OCI-LY7 (cell line): ENCODE data around the gene ROR2.

Source experiments
- EZH2phosphoT487 ChIP-seq: fragments of 200-600 bp; sonication (generic); IDR thresholded peaks from 2 replicates; pipeline ENCODE4 v1.6.1; 2018; ENCODE audit warnings: low read depth, borderline replicate concordance, mild to moderate bottlenecking, mixed run types, antibody characterized with exemption, low read length, moderate library complexity, mixed read lengths
- TF ChIP-seq, protein P1 (sequence below): fragments of 200-600 bp; sonication (generic); conservative IDR thresholded peaks from 2 replicates; pipeline ENCODE4 v1.5.1; 2014; ENCODE audit warnings: mild to moderate bottlenecking, antibody characterized with exemption, low read length, moderate library complexity, mixed read lengths

DNA sequence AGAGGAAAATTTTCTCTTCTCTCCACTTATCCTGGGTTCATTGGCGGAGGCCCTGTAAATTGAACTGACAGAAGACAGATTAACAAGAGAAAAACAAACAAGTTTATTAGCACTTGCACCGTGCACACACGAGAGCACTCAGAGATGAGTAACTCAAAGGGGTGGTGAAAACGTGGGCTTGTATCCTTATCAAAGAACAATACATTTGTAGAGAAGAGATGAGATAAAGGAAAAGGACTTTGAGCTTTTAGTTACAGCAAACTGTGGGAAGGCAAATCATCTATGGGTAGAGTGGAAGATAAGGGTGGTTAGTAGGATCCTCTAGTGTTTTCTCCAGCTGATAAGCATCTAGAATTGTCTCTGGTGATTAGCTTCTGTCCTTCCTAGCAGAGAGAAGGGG, 44.4 kb upstream of the ROR2 start:
- TF ChIP-seq, protein P1, sequence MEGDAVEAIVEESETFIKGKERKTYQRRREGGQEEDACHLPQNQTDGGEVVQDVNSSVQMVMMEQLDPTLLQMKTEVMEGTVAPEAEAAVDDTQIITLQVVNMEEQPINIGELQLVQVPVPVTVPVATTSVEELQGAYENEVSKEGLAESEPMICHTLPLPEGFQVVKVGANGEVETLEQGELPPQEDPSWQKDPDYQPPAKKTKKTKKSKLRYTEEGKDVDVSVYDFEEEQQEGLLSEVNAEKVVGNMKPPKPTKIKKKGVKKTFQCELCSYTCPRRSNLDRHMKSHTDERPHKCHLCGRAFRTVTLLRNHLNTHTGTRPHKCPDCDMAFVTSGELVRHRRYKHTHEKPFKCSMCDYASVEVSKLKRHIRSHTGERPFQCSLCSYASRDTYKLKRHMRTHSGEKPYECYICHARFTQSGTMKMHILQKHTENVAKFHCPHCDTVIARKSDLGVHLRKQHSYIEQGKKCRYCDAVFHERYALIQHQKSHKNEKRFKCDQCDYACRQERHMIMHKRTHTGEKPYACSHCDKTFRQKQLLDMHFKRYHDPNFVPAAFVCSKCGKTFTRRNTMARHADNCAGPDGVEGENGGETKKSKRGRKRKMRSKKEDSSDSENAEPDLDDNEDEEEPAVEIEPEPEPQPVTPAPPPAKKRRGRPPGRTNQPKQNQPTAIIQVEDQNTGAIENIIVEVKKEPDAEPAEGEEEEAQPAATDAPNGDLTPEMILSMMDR, result no peak
- no peak for TF ChIP-seq EZH2phosphoT487
